Endothelial cell of umbilical vein (primary cell): Measurements from ENCODE around the gene CERS2. TPM values are rescaled to one million over a fixed set of nuclear protein-coding genes. Genes with fewer than 3 reads are reported as not detected.

Experiments
- BruUV-seq: library from RNA; stranded (reverse); fragments of 400-500 nt; replicated peaks from 2 replicates; lab custom pipeline; 2021; lab: Mats Ljungman, UMichigan
- CTCF ChIA-PET: fragments of 300-600, 350-600 bp; sonication (Branson Sonifier 250); formaldehyde crosslinking; loops from one replicate; lab custom pipeline; 2021; ENCODE audit warnings: antibody characterized with exemption, inconsistent platforms; lab: Charles Lee
- POLR2A ChIA-PET: fragments of 300-600, 350-600 bp; sonication (Branson Sonifier 250); formaldehyde crosslinking; loops from one replicate; lab custom pipeline; 2021; ENCODE audit warnings: antibody characterized with exemption, inconsistent platforms; lab: Charles Lee
- DNase-seq: peaks from one replicate; pipeline ENCODE4 v3.0.0-alpha.2; 2011; ENCODE audit warnings: low read depth, low spot score
- FAIRE-seq: peaks from 2 replicates; lab custom pipeline; 2011; peaks lifted over from hg19 to GRCh38; lab: Jason Lieb, UNC
- H2AFZ ChIP-seq: 2 replicates; pipeline ENCODE4 v1.6.0; 2012; ENCODE audit warnings: low read depth, low read length, control low read depth, inconsistent platforms
- H3K27ac ChIP-seq: 2 replicates; pipeline ENCODE4 v1.5.1; 2011; ENCODE audit warnings: low read depth, mild to moderate bottlenecking, control low read depth, low read length, moderate library complexity; ENCODE audit not compliant: insufficient read depth
- H3K27me3 ChIP-seq, 2 experiments: 2 replicates each; pipeline versions ENCODE4 v1.6.0 to v1.6.1; 2011; ENCODE audit warnings: low read length in 2 of 2, mixed read lengths in 1 of 2; ENCODE audit not compliant: control insufficient read depth in 2 of 2, insufficient read depth in 2 of 2
- H3K36me3 ChIP-seq, 2 experiments: 2 replicates in 1 of 2; 3 replicates in 1 of 2; pipeline ENCODE4 v1.5.1; 2011; ENCODE audit warnings: low read length in 2 of 2, mild to moderate bottlenecking in 1 of 2, moderate library complexity in 1 of 2; ENCODE audit not compliant: control insufficient read depth in 2 of 2, insufficient read depth in 2 of 2; ENCODE audit errors: extremely low read depth in 1 of 2
- H3K4me1 ChIP-seq: 3 replicates; pipeline ENCODE4 v1.5.1; 2011; ENCODE audit warnings: mild to moderate bottlenecking, low read length; ENCODE audit not compliant: control insufficient read depth, insufficient read depth; ENCODE audit errors: extremely low read depth
- H3K4me2 ChIP-seq: 2 replicates; pipeline ENCODE4 v1.6.1; 2011; ENCODE audit warnings: low read length, control low read depth, mixed read lengths; ENCODE audit not compliant: insufficient read depth
- H3K4me3 ChIP-seq, 3 experiments: fragments of 200-600 bp in 1 of 3; sonication (generic), shearing (Covaris generic) in 1 of 3; replicated peaks in 1 of 3; 2 replicates each; pipeline ENCODE4 v1.5.1; 2011 to 2016; ENCODE audit warnings: control low read depth in 3 of 3, low read length in 3 of 3, mild to moderate bottlenecking in 2 of 3, inconsistent platforms in 1 of 3, low read depth in 1 of 3, moderate library complexity in 1 of 3; ENCODE audit not compliant: insufficient read depth in 1 of 3
- H3K79me2 ChIP-seq: 2 replicates; pipeline ENCODE4 v1.6.0; 2012; ENCODE audit warnings: low read length, inconsistent platforms; ENCODE audit not compliant: control insufficient read depth, insufficient read depth
- H3K9ac ChIP-seq: replicated peaks from 2 replicates; pipeline ENCODE3; 2011; ENCODE audit warnings: low read length, control low read depth; ENCODE audit not compliant: insufficient read depth; ENCODE audit errors: extremely low read depth
- H3K9me1 ChIP-seq: replicated peaks from 3 replicates; pipeline ENCODE4 v1.6.0; 2011; ENCODE audit warnings: mild to moderate bottlenecking, low read length; ENCODE audit not compliant: control insufficient read depth, insufficient read depth; ENCODE audit errors: extremely low read depth
- H3K9me3 ChIP-seq: replicated peaks from 2 replicates; pipeline ENCODE4 v1.5.1; 2012; ENCODE audit warnings: low read length, inconsistent platforms; ENCODE audit not compliant: control insufficient read depth, insufficient read depth
- H4K20me1 ChIP-seq: replicated peaks from 2 replicates; pipeline ENCODE3; 2011; ENCODE audit warnings: mild to moderate bottlenecking, low read length; ENCODE audit not compliant: control insufficient read depth, insufficient read depth; ENCODE audit errors: extremely low read depth
- CTCF ChIP-seq, 2 donors: IDR thresholded peaks; 1 replicate in 1 of 2; 2 replicates in 1 of 2; pipeline ENCODE4 v1.5.1; 2011; ENCODE audit warnings: low read length in 2 of 2, mild to moderate bottlenecking in 2 of 2, moderate library complexity in 2 of 2, control low read depth in 1 of 2, inconsistent platforms in 1 of 2, low read depth in 1 of 2; ENCODE audit not compliant: insufficient read depth in 1 of 2; ENCODE audit errors: extremely low read depth in 1 of 2
- EZH2 ChIP-seq: IDR thresholded peaks from 2 replicates; pipeline ENCODE4 v1.6.1; 2012; ENCODE audit warnings: borderline replicate concordance, low read depth, mild to moderate bottlenecking, moderate library complexity, low read length, inconsistent platforms; ENCODE audit not compliant: severe bottlenecking
- FOS ChIP-seq: IDR thresholded peaks from 2 replicates; pipeline ENCODE4 v1.6.1; 2011; ENCODE audit warnings: mild to moderate bottlenecking, low read length, moderate library complexity, borderline replicate concordance; ENCODE audit not compliant: insufficient read depth
- GATA2 ChIP-seq: IDR thresholded peaks from 2 replicates; pipeline ENCODE4 v1.7.0; 2011; ENCODE audit warnings: low read depth, mild to moderate bottlenecking, moderate library complexity, mixed read lengths, low read length; ENCODE audit not compliant: insufficient read length, insufficient read depth
- JUN ChIP-seq: IDR thresholded peaks from 2 replicates; pipeline ENCODE4 v1.6.1; 2011; ENCODE audit warnings: borderline replicate concordance, low read depth; ENCODE audit not compliant: insufficient read length, insufficient read depth
- MAX ChIP-seq: IDR thresholded peaks from 2 replicates; pipeline ENCODE4 v1.6.1; 2011; ENCODE audit not compliant: insufficient read depth, insufficient read length
- MYC ChIP-seq: IDR thresholded peaks from one replicate; pipeline ENCODE4 v1.6.1; 2011; ENCODE audit warnings: mild to moderate bottlenecking, low read depth, low read length
- POLR2A ChIP-seq: IDR thresholded peaks from 2 replicates; pipeline ENCODE4 v1.6.1; 2012; ENCODE audit warnings: low read depth, mild to moderate bottlenecking, control low read depth, low read length
- POLR2AphosphoS5 ChIP-seq: IDR thresholded peaks from 2 replicates; pipeline ENCODE4 v1.6.1; 2012; ENCODE audit warnings: low read depth, mild to moderate bottlenecking, control low read depth, low read length, moderate library complexity; ENCODE audit not compliant: insufficient read depth
- dilution Hi-C: fragments of 300-500 bp; cut with MboI; formaldehyde crosslinking; loops from one replicate; pipeline ENCODE4 v1.15.0; 2019; ENCODE audit warnings: low sequenced_read_pairs; ENCODE audit not compliant: extremely low pct_ligation_motif_present
- intact Hi-C: fragments of 100-400 bp; cut with micrococcal nuclease; formaldehyde crosslinking; loops from one replicate; pipeline ENCODE4 v1.10.0; 2022
- polyA plus RNA-seq, 4 experiments: library from polyadenylated mRNA; depleted of rRNA in 3 of 4; stranded (reverse) in 3 of 4; unstranded in 1 of 4; fragments of >200 nt; gene quantifications; 2 replicates each; pipeline versions ENCODE4 v1.2.1 to v1.2.3, GENCODE V29; 2011 to 2012; ENCODE audit warnings: missing spikeins in 1 of 4
- total RNA-seq: library from RNA; stranded (reverse); gene quantifications from 2 replicates; pipeline ENCODE4 v1.2.3, GENCODE V29; 2021

CERS2 gene
- total and polyA plus RNA-seq, 2 donors (not counting 3 experiments of a cell fraction or from before 2014, with no cell fraction given) = 143 to 155 TPM

DNA sequence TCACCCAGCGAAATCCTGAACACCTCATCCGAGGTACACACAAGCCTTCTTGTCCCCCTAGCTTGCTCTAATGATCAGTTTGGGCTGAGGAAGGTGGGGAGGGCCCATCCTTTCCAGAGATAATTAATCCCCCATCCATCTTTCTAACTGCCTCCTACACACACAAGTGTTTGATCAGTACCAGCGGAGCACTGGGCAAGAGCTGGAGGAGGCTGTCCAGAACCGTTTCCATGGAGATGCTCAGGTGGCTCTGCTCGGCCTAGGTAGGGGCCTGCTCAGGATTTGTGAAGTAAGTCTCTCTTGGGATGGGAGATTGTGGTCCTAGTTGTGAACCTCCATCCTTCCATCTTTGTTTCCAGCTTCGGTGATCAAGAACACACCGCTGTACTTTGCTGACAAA is 13.3 kb upstream of the CERS2 start:
- H4K20me1 ChIP-seq = no peaks in the 10 kb centered on the region
- no peak for DNase-seq
- H3K9me1 ChIP-seq = no peaks in the 10 kb centered on the region
- BruUV-seq = no TSS peak
- intact Hi-C loops (no loop called here), dilution Hi-C loops (no loop called here)
- H3K27me3 ChIP-seq = no peaks in the 10 kb centered on the region
- H3K9ac ChIP-seq = no peak overlapping the region
- no peak overlapping the region for H3K4me3 ChIP-seq
- ChIA-PET CTCF (interaction anchor here (1.1 to 17.1 kb wide), 3 partner anchors 9 to 18 kb away, joined by 3 to 278 read pairs (median 27); partner anchors contain the start of gene MINDY1), POLR2A (no interaction called here)
- FAIRE-seq = no peak
- no peaks in the 10 kb centered on the region for H3K9me3 ChIP-seq
- no peak overlapping the region for H2AFZ ChIP-seq
- H3K79me2 ChIP-seq = no peaks in the 10 kb centered on the region
- no peak overlapping the region for H3K27ac ChIP-seq
- TF ChIP-seq EZH2 = no peak
- no peaks in the 10 kb centered on the region for H3K4me1 ChIP-seq
- no peak overlapping the region for H3K4me2 ChIP-seq
- no peaks in the 10 kb centered on the region for H3K36me3 ChIP-seq

- Histone ChIP-seq H4K20me1 (no peaks in the 10 kb centered on the region), H2AFZ (no peak overlapping the region), H3K27me3 (no peaks in the 10 kb centered on the region), H3K4me1 (no peaks in the 10 kb centered on the region), H3K9me1 (no peaks in the 10 kb centered on the region), H3K36me3 (no peaks in the 10 kb centered on the region), H3K9me3 (no peaks in the 10 kb centered on the region), H3K4me3 (no peak overlapping the region), H3K27ac (no peak overlapping the region), H3K9ac (no peak overlapping the region), H3K4me2 (no peak overlapping the region), H3K79me2 (no peaks in the 10 kb centered on the region)
- no TSS peak for BruUV-seq
- DNase-seq = no peak
- intact Hi-C loops (no loop called here), dilution Hi-C loops (no loop called here)
- ChIA-PET CTCF (interaction anchor here (1.4 to 17.1 kb wide), 3 partner anchors 12 to 21 kb away, joined by 9 to 278 read pairs (median 27); partner anchors contain the start of gene MINDY1), POLR2A (no interaction called here)
- TF ChIP-seq CTCF (IDR thresholded peaks at IDR 0.05; ENCODE audit: extremely low read depth in 1 of 2, insufficient read depth in 1 of 2, low read depth in 1 of 2, low read length in 2 of 2) = no peak
- no peak for TF ChIP-seq FOS
- TF ChIP-seq POLR2AphosphoS5 = no peak
- TF ChIP-seq JUN = no peak
- no peak for TF ChIP-seq MAX
- no peak for TF ChIP-seq GATA2
- no peak for TF ChIP-seq MYC
- no peak for TF ChIP-seq POLR2A
- TF ChIP-seq EZH2 = no peak
- FAIRE-seq = no peak
Measured at GRCh38 chr1:150985179-150985825, 10.7 kb upstream of the CERS2 start.
